Skeletal muscle satellite cell (primary cell): Measurements from ENCODE around the gene ARHGAP8.

Experiments used
- H3K27me3 ChIP-seq: 2 replicates; pipeline ENCODE4 v1.7.0; 2013; ENCODE audit warnings: low read length; ENCODE audit not compliant: control insufficient read depth, insufficient read depth
- H3K36me3 ChIP-seq: 2 replicates; pipeline ENCODE4 v1.7.0; 2013; ENCODE audit warnings: mild to moderate bottlenecking, control low read depth, low read length; ENCODE audit not compliant: insufficient read depth
- H3K4me1 ChIP-seq: 2 replicates; pipeline ENCODE4 v1.7.0; 2013; ENCODE audit warnings: low read length; ENCODE audit not compliant: control insufficient read depth, insufficient read depth
- H3K4me2 ChIP-seq: 2 replicates; pipeline ENCODE4 v1.7.0; 2013; ENCODE audit warnings: mild to moderate bottlenecking, low read length
- H3K4me3 ChIP-seq: 2 replicates; pipeline ENCODE4 v1.7.0; 2013; ENCODE audit warnings: low read length
- H3K9ac ChIP-seq: 2 replicates; pipeline ENCODE4 v1.7.0; 2013; ENCODE audit warnings: mild to moderate bottlenecking, low read depth, low read length, moderate library complexity
- H3K9me3 ChIP-seq: replicated peaks from 2 replicates; pipeline ENCODE4 v1.7.0; 2013; ENCODE audit warnings: mild to moderate bottlenecking, control low read depth, low read length

ARHGAP8 gene

GRCh38 chr22:44711690-44712555, 40.5 kb upstream of the ARHGAP8 start:
- H3K9ac ChIP-seq = peak overlapping the region; percentile 10
- H3K27me3 ChIP-seq = no peaks in the 10 kb centered on the region
- no peaks in the 10 kb centered on the region for H3K36me3 ChIP-seq
- peak overlapping the region; percentile 44 for H3K4me2 ChIP-seq
- peaks cover 18% of the 10 kb centered on the region for H3K4me1 ChIP-seq
- H3K9me3 ChIP-seq = no peaks in the 10 kb centered on the region
- no peak overlapping the region for H3K4me3 ChIP-seq

- no peak overlapping the region for H3K9ac ChIP-seq
- H3K9me3 ChIP-seq = no peaks in the 10 kb centered on the region
- no peaks in the 10 kb centered on the region for H3K36me3 ChIP-seq
- no peaks in the 10 kb centered on the region for H3K27me3 ChIP-seq
- no peak overlapping the region for H3K4me2 ChIP-seq
- peaks cover 18% of the 10 kb centered on the region for H3K4me1 ChIP-seq
- H3K4me3 ChIP-seq = no peak overlapping the region
Observed at GRCh38 chr22:44712962-44713361, 39.4 kb upstream of the ARHGAP8 start.

DNA sequence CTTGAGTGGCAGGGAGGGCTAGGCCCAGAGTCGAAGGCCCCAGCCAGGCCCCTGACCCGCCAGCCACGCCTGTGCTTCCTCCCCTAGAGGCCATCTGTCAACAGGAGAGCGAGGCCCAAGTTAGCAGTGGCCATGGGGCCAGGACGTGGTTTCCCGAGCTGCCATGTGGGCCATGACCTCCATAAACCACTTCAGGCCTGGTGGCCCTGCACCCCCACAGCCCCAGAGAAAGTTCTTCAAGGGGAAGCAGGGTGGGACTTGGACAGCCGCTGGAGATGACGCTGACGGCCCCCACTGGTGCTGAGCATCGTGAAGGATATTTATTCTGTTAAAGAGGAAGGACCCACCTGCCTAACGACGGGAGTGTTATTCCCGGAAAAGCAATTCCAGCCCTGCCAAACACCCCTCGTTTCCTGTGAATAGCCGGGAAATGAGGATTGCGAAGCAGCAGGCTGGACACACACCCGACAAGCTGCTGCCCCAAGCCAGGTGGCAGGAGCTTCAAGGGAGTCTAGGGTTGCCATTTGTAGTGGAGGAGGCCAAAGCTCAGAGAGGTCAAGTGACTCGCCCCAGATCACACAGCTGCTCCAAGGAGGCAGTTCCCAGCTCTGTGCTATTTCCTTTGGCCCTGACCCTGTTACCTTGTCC, 37.5 kb upstream of the ARHGAP8 start:
- no peaks in the 10 kb centered on the region for H3K27me3 ChIP-seq
- no peaks in the 10 kb centered on the region for H3K9me3 ChIP-seq
- no peak overlapping the region for H3K9ac ChIP-seq
- H3K4me3 ChIP-seq = no peak overlapping the region
- H3K4me1 ChIP-seq = peaks cover 18% of the 10 kb centered on the region
- H3K36me3 ChIP-seq = no peaks in the 10 kb centered on the region
- H3K4me2 ChIP-seq = no peak overlapping the region

DNA sequence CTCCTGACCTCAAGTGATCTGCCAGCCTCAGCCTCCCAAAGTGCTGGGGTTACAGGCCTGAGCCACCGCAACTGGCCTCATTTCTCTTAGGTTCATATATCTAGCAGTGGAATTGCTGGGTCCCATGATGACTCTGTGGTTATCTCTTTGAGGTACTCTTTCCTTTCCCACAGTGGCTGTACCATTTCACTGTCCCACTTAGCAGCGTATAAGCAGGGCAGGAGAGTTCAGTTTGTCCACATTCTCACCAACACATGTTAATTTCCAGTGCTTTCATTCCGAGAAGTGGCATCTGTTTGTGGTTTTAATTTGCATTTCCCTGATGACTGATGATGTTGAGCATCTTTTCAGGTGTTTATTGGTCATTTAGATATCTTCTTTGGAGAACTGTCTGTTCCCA, 34.0 kb upstream of the ARHGAP8 start:
- no peaks in the 10 kb centered on the region for H3K27me3 ChIP-seq
- H3K4me1 ChIP-seq = no peaks in the 10 kb centered on the region
- no peak overlapping the region for H3K9ac ChIP-seq
- H3K4me3 ChIP-seq = no peak overlapping the region
- no peaks in the 10 kb centered on the region for H3K9me3 ChIP-seq
- no peaks in the 10 kb centered on the region for H3K36me3 ChIP-seq
- H3K4me2 ChIP-seq = no peak overlapping the region

DNA sequence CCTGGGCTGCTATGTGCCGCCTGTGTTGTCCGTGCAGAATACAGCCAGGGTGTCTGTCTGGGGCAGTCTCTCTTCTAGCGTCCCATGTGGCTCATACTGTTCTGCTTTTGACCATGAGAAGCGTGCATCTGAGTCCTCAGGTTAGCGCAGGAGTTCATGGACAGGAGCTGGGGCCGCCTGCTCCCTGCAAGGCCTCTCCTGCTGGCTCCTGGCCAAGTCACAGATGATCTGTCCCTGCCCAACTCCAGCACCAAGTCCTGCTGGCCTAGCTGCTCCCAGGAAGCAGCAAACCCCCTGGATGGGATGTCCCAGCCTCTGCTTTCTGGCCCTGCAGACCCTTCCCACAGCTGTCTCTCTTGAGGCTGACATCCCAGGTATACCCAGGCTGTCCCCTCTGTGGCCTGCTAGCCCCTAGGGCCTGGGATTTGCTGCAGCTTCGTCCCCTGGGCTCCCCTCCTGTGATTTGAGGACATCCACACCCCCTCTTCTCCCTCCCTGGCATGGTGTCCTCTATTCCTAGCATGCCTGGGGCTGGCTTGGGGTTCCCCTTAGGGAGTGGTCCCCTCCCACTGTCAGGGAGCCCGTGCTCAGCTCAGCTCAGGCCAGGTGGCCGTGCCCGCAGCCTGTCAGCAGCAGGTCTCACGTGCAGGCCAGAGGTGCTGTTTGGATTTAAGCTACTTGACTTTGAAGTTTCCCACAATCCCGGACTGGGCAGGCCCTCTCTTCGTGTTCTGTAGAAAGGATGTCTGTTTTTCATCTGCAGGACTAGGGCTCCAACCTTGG, 32.6 kb upstream of the ARHGAP8 start:
- no peak overlapping the region for H3K4me3 ChIP-seq
- H3K4me2 ChIP-seq = no peak overlapping the region
- no peaks in the 10 kb centered on the region for H3K36me3 ChIP-seq
- no peaks in the 10 kb centered on the region for H3K4me1 ChIP-seq
- no peaks in the 10 kb centered on the region for H3K27me3 ChIP-seq
- H3K9me3 ChIP-seq = no peaks in the 10 kb centered on the region
- H3K9ac ChIP-seq = no peak overlapping the region

GRCh38 chr22:44721213-44721612, 31.2 kb upstream of the ARHGAP8 start:
- H3K9ac ChIP-seq = no peak overlapping the region
- H3K9me3 ChIP-seq = no peaks in the 10 kb centered on the region
- no peak overlapping the region for H3K4me3 ChIP-seq
- H3K4me1 ChIP-seq = no peaks in the 10 kb centered on the region
- H3K27me3 ChIP-seq = no peaks in the 10 kb centered on the region
- H3K4me2 ChIP-seq = no peak overlapping the region
- no peaks in the 10 kb centered on the region for H3K36me3 ChIP-seq

- Histone ChIP-seq H3K36me3 (no peaks in the 10 kb centered on the region), H3K9ac (no peak overlapping the region), H3K4me2 (no peak overlapping the region), H3K9me3 (no peaks in the 10 kb centered on the region), H3K27me3 (no peaks in the 10 kb centered on the region), H3K4me1 (no peaks in the 10 kb centered on the region), H3K4me3 (no peak overlapping the region)
Observed at GRCh38 chr22:44722611-44723010, 29.8 kb upstream of the ARHGAP8 start.

DNA sequence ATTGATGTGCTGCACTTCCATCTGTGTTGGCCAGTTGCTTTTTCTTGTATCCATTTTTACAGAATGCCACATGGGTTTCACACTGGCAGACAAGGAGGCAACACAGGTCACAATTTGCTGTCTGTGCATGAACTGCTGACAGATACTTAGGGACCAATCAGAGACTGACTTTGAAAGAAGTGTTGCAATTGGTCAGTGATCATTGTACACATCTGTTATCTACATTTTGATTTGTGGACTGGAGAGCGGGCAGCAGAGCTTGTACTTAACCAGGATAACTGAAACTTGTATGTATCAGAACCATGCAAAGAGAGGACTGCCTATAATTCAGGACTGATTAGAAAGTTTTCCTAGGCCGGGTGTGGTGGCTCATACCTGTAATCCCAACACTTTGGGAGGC, 28.6 kb upstream of the ARHGAP8 start:
- H3K9ac ChIP-seq = no peak overlapping the region
- H3K4me3 ChIP-seq = no peak overlapping the region
- H3K36me3 ChIP-seq = no peaks in the 10 kb centered on the region
- peaks cover under 1% of the 10 kb centered on the region for H3K4me1 ChIP-seq
- H3K4me2 ChIP-seq = no peak overlapping the region
- H3K27me3 ChIP-seq = peaks cover 9% of the 10 kb centered on the region
- H3K9me3 ChIP-seq = no peaks in the 10 kb centered on the region

- no peaks in the 10 kb centered on the region for H3K36me3 ChIP-seq
- no peak overlapping the region for H3K4me3 ChIP-seq
- peaks cover 7% of the 10 kb centered on the region for H3K4me1 ChIP-seq
- peaks cover 9% of the 10 kb centered on the region for H3K27me3 ChIP-seq
- no peaks in the 10 kb centered on the region for H3K9me3 ChIP-seq
- no peak overlapping the region for H3K4me2 ChIP-seq
- H3K9ac ChIP-seq = no peak overlapping the region
Observed at GRCh38 chr22:44724416-44724815, 28.0 kb upstream of the ARHGAP8 start.

- H3K36me3 ChIP-seq = no peaks in the 10 kb centered on the region
- no peak overlapping the region for H3K9ac ChIP-seq
- H3K4me1 ChIP-seq = peaks cover 11% of the 10 kb centered on the region
- H3K4me2 ChIP-seq = no peak overlapping the region
- H3K27me3 ChIP-seq = peaks cover 9% of the 10 kb centered on the region
- no peak overlapping the region for H3K4me3 ChIP-seq
- no peaks in the 10 kb centered on the region for H3K9me3 ChIP-seq
Observed at GRCh38 chr22:44724859-44725258, 27.5 kb upstream of the ARHGAP8 start.

GRCh38 chr22:44726439-44726838, 25.9 kb upstream of the ARHGAP8 start:
- Histone ChIP-seq H3K4me1 (peaks cover 14% of the 10 kb centered on the region), H3K4me2 (no peak overlapping the region), H3K36me3 (no peaks in the 10 kb centered on the region), H3K27me3 (peaks cover 9% of the 10 kb centered on the region), H3K9ac (no peak overlapping the region), H3K9me3 (no peaks in the 10 kb centered on the region), H3K4me3 (no peak overlapping the region)
